ENCODE measurements around the gene MYOM3.
A peak's percentile ranks its signal among the peaks of the same experiment; 100 is the strongest.

MYOM3 gene

GRCh38 chr1:24111996-24112779 is at the start of gene MYOM3:
Gene MYOM3, minus strand, starts transcription at chr1:24112135. Its CDS starts 3,499 bp downstream, at chr1:24108636.
- peak; percentile 81 for DNase-seq

GRCh38 chr1:24161270-24161669 is 49.3 kb upstream of the MYOM3 start:
- no peak for DNase-seq

- DNase-seq = no peak
These were observed 47.4 kb upstream of the MYOM3 start for GRCh38 chr1:24159366-24159765.

- DNase-seq = no peak
These were observed 46.1 kb upstream of the MYOM3 start for GRCh38 chr1:24157918-24158481.

GRCh38 chr1:24156542-24157260 is 44.8 kb upstream of the MYOM3 start:
- DNase-seq = no peak

GRCh38 chr1:24155011-24155782 is 43.3 kb upstream of the MYOM3 start:
- DNase-seq = peak; percentile 56

GRCh38 chr1:24154215-24154614 is 42.3 kb upstream of the MYOM3 start:
- DNase-seq = no peak

GRCh38 chr1:24152631-24153494 is 40.9 kb upstream of the MYOM3 start:
- peak; percentile 43 for DNase-seq

- DNase-seq = peak; percentile 43
These were observed 39.2 kb upstream of the MYOM3 start for GRCh38 chr1:24151175-24151533.

GRCh38 chr1:24150234-24151174 is 38.6 kb upstream of the MYOM3 start:
- peak; percentile 97 for DNase-seq

GRCh38 chr1:24149866-24150233 is 37.9 kb upstream of the MYOM3 start:
- DNase-seq = peak; percentile 71

GRCh38 chr1:24147816-24148215 is 35.9 kb upstream of the MYOM3 start:
- DNase-seq = no peak

- DNase-seq = no peak
These were observed 35.3 kb upstream of the MYOM3 start for GRCh38 chr1:24147194-24147593.

- DNase-seq = no peak
These were observed 30.9 kb upstream of the MYOM3 start, which contains the start of gene IL22RA1 for GRCh38 chr1:24142546-24143534. Gene IL22RA1, minus strand, starts transcription at chr1:24143140. Its CDS starts 58 bp downstream, at chr1:24143082.

- DNase-seq = no peak
These were observed 29.5 kb upstream of the MYOM3 start for GRCh38 chr1:24141311-24141997.

- DNase-seq = no peak
These were observed 28.8 kb upstream of the MYOM3 start for GRCh38 chr1:24140741-24141181.

- no peak for DNase-seq
These were observed 28.0 kb upstream of the MYOM3 start for GRCh38 chr1:24139841-24140425.

- DNase-seq = no peak
These were observed 27.2 kb upstream of the MYOM3 start for GRCh38 chr1:24139222-24139489.

Data from activated CD8-positive, alpha-beta memory T cell treated with anti-CD3 and anti-CD28 coated beads, Interleukin-2, amount 50 U/mL, for 48 hours (primary cell).